CD8-positive, alpha-beta memory T cell (primary cell): ENCODE results near the gene HLTF. TPM values are rescaled to one million over a fixed set of nuclear protein-coding genes. Genes with fewer than 3 reads are reported as not detected.

Experiments
- CTCF ChIA-PET: fragments of 350-600 bp; sonication (Branson Sonifier 250); formaldehyde crosslinking; loops from one replicate; lab custom pipeline; 2021; ENCODE audit warnings: antibody characterized with exemption; lab: Charles Lee
- POLR2A ChIA-PET: fragments of 350-600 bp; sonication (Branson Sonifier 250); formaldehyde crosslinking; loops from one replicate; lab custom pipeline; 2021; ENCODE audit warnings: antibody characterized with exemption; lab: Charles Lee
- DNase-seq, 5 donors: peaks; one replicate each; pipeline versions ENCODE4 v3.0.0 to v3.0.0-alpha.2; 2020 to 2022; ENCODE audit warnings: mixed read lengths in 1 of 5
- H3K27ac ChIP-seq: one replicate; pipeline ENCODE4 v1.7.0; 2013; ENCODE audit warnings: low read depth, mild to moderate bottlenecking, low read length, moderate library complexity
- H3K27me3 ChIP-seq: 2 replicates; pipeline ENCODE4 v1.7.0; 2013; ENCODE audit warnings: low read length, mild to moderate bottlenecking; ENCODE audit not compliant: insufficient read depth, poor library complexity, severe bottlenecking
- H3K36me3 ChIP-seq: 2 replicates; pipeline ENCODE4 v1.7.0; 2013; ENCODE audit warnings: mild to moderate bottlenecking, low read length, moderate library complexity; ENCODE audit not compliant: insufficient read depth
- H3K4me1 ChIP-seq: 2 replicates; pipeline ENCODE4 v1.7.0; 2013; ENCODE audit warnings: mild to moderate bottlenecking, low read length, moderate library complexity; ENCODE audit not compliant: insufficient read depth
- H3K4me3 ChIP-seq: 2 replicates; pipeline ENCODE4 v1.7.0; 2013; ENCODE audit warnings: mild to moderate bottlenecking, low read length
- H3K9me3 ChIP-seq: 2 replicates; pipeline ENCODE4 v1.7.0; 2013; ENCODE audit warnings: mild to moderate bottlenecking, low read length
- H3K27ac Mint-ChIP-seq, 8 donors: one replicate each; pipeline ENCODE4 v1.8.0; 2020 to 2021; ENCODE audit warnings: mixed read lengths in 8 of 8, mild to moderate bottlenecking in 6 of 8, inconsistent platforms in 3 of 8, moderate library complexity in 3 of 8
- H3K27me3 Mint-ChIP-seq, 2 donors: one replicate each; pipeline ENCODE4 v1.8.0; 2020 to 2021; ENCODE audit warnings: mixed read lengths in 2 of 2, mild to moderate bottlenecking in 1 of 2, moderate library complexity in 1 of 2
- H3K36me3 Mint-ChIP-seq, 3 donors: one replicate each; pipeline ENCODE4 v1.8.0; 2020 to 2021; ENCODE audit warnings: mixed read lengths in 3 of 3, inconsistent platforms in 1 of 3, mild to moderate bottlenecking in 1 of 3
- H3K4me1 Mint-ChIP-seq, 3 donors: one replicate each; pipeline ENCODE4 v1.8.0; 2020 to 2021; ENCODE audit warnings: mixed read lengths in 3 of 3, inconsistent platforms in 1 of 3, mild to moderate bottlenecking in 1 of 3
- H3K4me3 Mint-ChIP-seq, 7 donors: one replicate each; pipeline ENCODE4 v1.8.0; 2020 to 2021; ENCODE audit warnings: mixed read lengths in 7 of 7, mild to moderate bottlenecking in 6 of 7, moderate library complexity in 4 of 7, inconsistent platforms in 2 of 7
- H3K9me3 Mint-ChIP-seq, 5 donors: one replicate each; pipeline ENCODE4 v1.8.0; 2020 to 2022; ENCODE audit warnings: mixed read lengths in 5 of 5, mild to moderate bottlenecking in 3 of 5, moderate library complexity in 2 of 5, inconsistent platforms in 1 of 5
- polyA plus RNA-seq: library from polyadenylated mRNA; unstranded; fragments of 300-500 nt; fragmentation: Illumina TruSeq; gene quantifications from one replicate; pipeline ENCODE4 v1.2.3, GENCODE V29; 2021
- total RNA-seq, 2 experiments: library from RNA; stranded (reverse); gene quantifications; one replicate each; pipeline ENCODE4 v1.2.3, GENCODE V29; 2021

The HLTF gene
- total and polyA plus RNA-seq, 3 experiments from 2014 or later, result 17.5 to 20.9 (median 18.6) TPM

DNA sequence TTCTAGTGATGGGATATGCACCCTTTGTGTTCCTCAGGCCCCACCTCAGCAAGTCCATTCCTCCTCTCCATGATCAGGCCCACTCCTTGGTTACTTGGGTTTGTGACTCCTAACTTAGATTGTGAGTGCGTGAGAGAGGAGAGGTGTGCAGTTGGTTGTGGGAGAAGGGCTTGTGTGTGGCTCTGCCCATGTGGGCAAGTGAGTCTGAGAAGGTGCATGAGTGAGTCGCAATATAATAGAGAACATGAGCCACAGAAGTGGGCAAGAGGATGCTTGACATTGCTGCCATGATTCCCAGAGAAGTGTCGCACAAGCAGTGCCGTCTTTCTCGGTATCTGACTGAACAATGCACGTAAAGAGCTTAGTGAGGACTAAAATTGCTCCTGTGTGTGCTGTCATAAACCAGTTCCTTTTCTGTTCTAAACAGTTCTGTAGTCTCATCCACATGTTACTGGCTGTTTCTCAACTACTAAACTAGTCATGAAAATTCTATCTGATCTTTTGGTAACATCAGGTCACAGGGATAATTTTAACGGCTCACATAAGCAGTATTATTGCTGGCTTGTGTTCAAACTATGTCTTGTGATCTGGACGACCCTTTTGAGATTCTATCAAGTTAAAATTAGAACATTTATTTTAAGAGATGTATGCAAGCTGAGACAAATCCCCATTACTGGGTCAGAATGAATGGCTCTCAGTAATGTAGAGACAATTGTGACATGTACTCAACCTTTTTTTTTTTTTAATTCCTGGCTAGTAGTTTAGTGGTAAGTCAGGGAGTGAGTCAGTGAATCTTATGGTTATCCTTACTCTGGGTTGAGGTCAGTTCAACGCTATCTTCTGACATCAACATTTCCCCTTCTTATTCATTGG lies 69.4 kb downstream of the HLTF start:
- H3K27me3 Mint-ChIP-seq, result peaks cover 0 to 1% of the 10 kb centered on the region in 2 donors
- H3K36me3 Mint-ChIP-seq, result peaks cover 13 to 63% (median 23%) of the 10 kb centered on the region in 3 donors
- Histone ChIP-seq H3K4me3 (no peak overlapping the region), H3K27me3 (no peaks in the 10 kb centered on the region), H3K4me1 (no peaks in the 10 kb centered on the region), H3K36me3 (peaks cover 5% of the 10 kb centered on the region), H3K9me3 (no peaks in the 10 kb centered on the region), H3K27ac (no peak overlapping the region)
- POLR2A ChIA-PET, result interaction anchor here (0.6 kb wide), 1 partner anchor 62 kb away, joined by 3 read pairs; no protein-coding TSS in a partner anchor
- no peaks in the 10 kb centered on the region for H3K9me3 Mint-ChIP-seq
- CTCF ChIA-PET, result interaction anchor here (0.7 kb wide), 2 partner anchors 15 to 62 kb away, joined by 3 to 4 read pairs; no protein-coding TSS in a partner anchor
- peaks cover 68 to 77% (median 76%) of the 10 kb centered on the region in 3 donors for H3K4me1 Mint-ChIP-seq
- H3K27ac Mint-ChIP-seq, result peak overlapping the region in 7 of 8 donors; percentile 51 to 89 (median 75)
- DNase-seq, result no peak
- peak overlapping the region in 5 of 7 donors; percentile 10 to 70 (median 42) for H3K4me3 Mint-ChIP-seq

DNA sequence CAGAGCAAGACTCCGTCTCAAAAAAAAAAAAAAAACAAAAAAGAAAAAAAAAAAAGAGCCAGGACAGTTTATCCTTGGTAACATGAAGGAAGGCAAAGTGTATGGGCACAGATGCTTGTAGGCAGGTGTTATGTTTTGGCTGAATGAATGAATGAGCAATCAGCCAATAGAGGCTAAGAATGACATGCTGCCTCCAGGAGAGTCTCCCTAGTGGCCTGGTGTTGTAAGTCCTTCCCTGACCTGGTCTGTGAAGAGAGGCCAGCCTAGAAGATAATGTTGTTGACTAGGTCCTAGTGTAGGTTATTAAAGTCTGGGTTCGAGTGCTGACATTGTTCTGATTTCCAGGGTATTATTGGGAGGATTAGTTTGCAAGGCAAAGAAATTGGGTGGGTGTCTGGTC lies 70.1 kb downstream of the HLTF start:
- Mint-ChIP-seq H3K4me1 (peaks cover 72 to 82% (median 79%) of the 10 kb centered on the region in 3 donors), H3K4me3 (peak overlapping the region in 5 of 7 donors; percentile 10 to 70 (median 42)), H3K27ac (peak overlapping the region in 7 of 8 donors; percentile 9 to 89 (median 75)), H3K27me3 (peaks cover 0 to 1% of the 10 kb centered on the region in 2 donors), H3K36me3 (peaks cover 16 to 66% (median 23%) of the 10 kb centered on the region in 3 donors), H3K9me3 (no peaks in the 10 kb centered on the region)
- Histone ChIP-seq H3K27me3 (no peaks in the 10 kb centered on the region), H3K4me1 (peaks cover 6% of the 10 kb centered on the region), H3K4me3 (no peak overlapping the region), H3K36me3 (peaks cover 10% of the 10 kb centered on the region), H3K27ac (no peak overlapping the region), H3K9me3 (no peaks in the 10 kb centered on the region)
- CTCF ChIA-PET, result interaction anchor here (0.7 kb wide), 1 partner anchor 62 kb away, joined by 4 read pairs; no protein-coding TSS in a partner anchor
- DNase-seq, result no peak
- POLR2A ChIA-PET, result no interaction called here

DNA sequence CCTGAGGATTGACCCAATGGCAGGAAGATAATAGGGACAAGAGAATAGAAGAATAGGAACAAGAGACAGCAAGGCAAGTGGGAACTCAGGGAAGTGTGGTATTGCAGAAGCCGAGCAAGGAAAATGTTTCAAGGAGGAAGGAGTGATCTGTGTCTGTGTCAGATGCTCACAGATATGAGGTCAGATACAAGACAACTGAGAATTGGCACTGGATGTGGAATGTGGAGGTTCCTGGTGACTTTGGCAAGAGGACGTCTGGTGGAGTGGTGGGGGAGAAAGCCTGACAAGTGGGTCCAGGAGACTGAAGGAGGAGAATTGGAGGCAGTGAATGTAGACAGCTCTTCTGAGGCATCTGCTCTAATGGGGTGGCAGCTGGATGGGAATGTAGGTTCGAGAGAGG lies 70.9 kb downstream of the HLTF start:
- Histone ChIP-seq H3K36me3 (peaks cover 18% of the 10 kb centered on the region), H3K4me3 (no peak overlapping the region), H3K9me3 (no peaks in the 10 kb centered on the region), H3K27me3 (no peaks in the 10 kb centered on the region), H3K27ac (no peak overlapping the region), H3K4me1 (peaks cover 14% of the 10 kb centered on the region)
- no peak for DNase-seq
- Mint-ChIP-seq H3K27ac (peak overlapping the region; percentile 13 to 93 (median 55)), H3K27me3 (peaks cover 0 to 1% of the 10 kb centered on the region in 2 donors), H3K9me3 (no peaks in the 10 kb centered on the region), H3K4me3 (peak overlapping the region in 1 of 7 donors; percentile 27), H3K36me3 (peaks cover 24 to 67% (median 28%) of the 10 kb centered on the region in 3 donors), H3K4me1 (peaks cover 72 to 83% (median 79%) of the 10 kb centered on the region in 3 donors)
- CTCF ChIA-PET, result interaction anchor here (0.5 kb wide), 1 partner anchor 516 kb away, joined by 3 read pairs; no protein-coding TSS in a partner anchor
- POLR2A ChIA-PET, result no interaction called here

DNA sequence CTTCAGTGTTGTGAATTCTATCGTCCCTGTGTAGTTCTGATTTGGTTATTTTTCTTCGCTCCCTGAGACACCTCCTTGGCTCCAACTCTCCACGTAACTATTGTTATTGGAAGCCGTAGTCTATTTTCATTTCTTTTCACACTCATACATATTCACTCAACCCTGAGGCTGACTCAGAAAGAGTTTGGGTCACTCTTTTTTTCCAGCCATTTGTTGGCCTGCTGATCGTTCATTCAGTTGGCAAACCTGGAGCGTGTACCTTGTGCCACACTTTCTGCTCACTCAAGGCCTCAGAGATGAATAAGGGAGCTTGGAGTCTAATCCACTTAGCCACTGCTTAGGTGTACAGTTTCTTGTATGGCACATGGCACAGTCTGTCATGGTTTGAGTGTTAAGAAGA lies 72.6 kb downstream of the HLTF start:
- Mint-ChIP-seq H3K27me3 (no peaks in the 10 kb centered on the region), H3K4me3 (peak overlapping the region in 1 of 7 donors; percentile 7), H3K4me1 (peaks cover 67 to 80% (median 79%) of the 10 kb centered on the region in 3 donors), H3K27ac (peak overlapping the region in 5 of 8 donors; percentile 38 to 71 (median 56)), H3K9me3 (no peaks in the 10 kb centered on the region), H3K36me3 (peaks cover 24 to 69% (median 32%) of the 10 kb centered on the region in 3 donors)
- no peak overlapping the region for H3K4me3 ChIP-seq
- POLR2A ChIA-PET, result no interaction called here
- no peaks in the 10 kb centered on the region for H3K9me3 ChIP-seq
- CTCF ChIA-PET, result interaction anchor here (1.0 kb wide), 1 partner anchor 23 kb away, joined by 3 read pairs; no protein-coding TSS in a partner anchor
- H3K4me1 ChIP-seq, result peaks cover 28% of the 10 kb centered on the region
- H3K27ac ChIP-seq, result no peak overlapping the region
- H3K27me3 ChIP-seq, result no peaks in the 10 kb centered on the region
- H3K36me3 ChIP-seq, result peaks cover 18% of the 10 kb centered on the region
- DNase-seq, result no peak

DNA sequence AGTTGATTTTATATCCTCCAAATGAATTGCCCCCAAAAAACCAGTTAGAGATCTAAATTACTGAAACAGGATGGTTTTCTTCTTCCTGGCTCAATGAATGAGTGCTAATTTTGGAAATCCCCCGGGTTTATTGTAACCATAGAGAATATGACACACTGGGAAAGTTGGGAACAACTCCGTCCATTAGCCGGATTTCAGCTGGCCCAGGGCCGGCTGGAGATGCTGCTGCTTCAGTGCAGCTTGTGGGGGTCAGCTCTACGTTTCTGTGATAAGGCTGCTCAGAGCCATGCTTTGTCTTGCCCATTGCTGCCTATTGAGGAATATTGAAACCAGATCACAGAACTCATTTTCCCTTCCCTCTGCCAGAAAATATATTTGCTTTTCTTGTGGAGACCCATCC lies 74.7 kb downstream of the HLTF start:
- Mint-ChIP-seq H3K27ac (peak overlapping the region; percentile 66 to 96 (median 94)), H3K4me1 (peaks cover 69 to 81% (median 81%) of the 10 kb centered on the region in 3 donors), H3K27me3 (no peaks in the 10 kb centered on the region), H3K4me3 (peak overlapping the region in 1 of 7 donors; percentile 20), H3K9me3 (no peaks in the 10 kb centered on the region), H3K36me3 (peaks cover 33 to 76% (median 42%) of the 10 kb centered on the region in 3 donors)
- Histone ChIP-seq H3K4me1 (peaks cover 34% of the 10 kb centered on the region), H3K27me3 (no peaks in the 10 kb centered on the region), H3K4me3 (no peak overlapping the region), H3K9me3 (no peaks in the 10 kb centered on the region), H3K27ac (no peak overlapping the region), H3K36me3 (peaks cover 24% of the 10 kb centered on the region)
- no peak for DNase-seq
- POLR2A ChIA-PET, result no interaction called here
- CTCF ChIA-PET, result interaction anchor here (1.0 kb wide), 1 partner anchor 108 kb away, joined by 3 read pairs; no protein-coding TSS in a partner anchor

DNA sequence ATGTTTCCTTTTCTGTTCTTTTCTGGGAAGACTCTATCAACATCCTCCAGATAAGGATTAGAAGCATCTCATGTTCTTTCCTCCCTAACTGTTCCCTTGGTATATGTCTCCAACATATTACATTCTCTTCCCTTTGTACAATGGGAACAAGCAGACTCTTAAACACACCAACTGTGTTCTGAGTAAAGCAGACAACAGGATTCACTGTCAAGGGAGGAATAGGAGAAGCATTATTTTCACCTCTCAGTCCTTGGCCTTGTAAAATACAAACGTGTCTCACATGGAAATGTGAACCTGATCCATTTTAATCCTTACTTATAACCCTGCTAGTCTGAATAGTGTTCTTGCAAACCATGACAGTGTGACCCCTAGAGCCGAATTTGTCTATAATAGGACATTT lies 75.4 kb downstream of the HLTF start:
- Histone ChIP-seq H3K4me3 (no peak overlapping the region), H3K27me3 (no peaks in the 10 kb centered on the region), H3K9me3 (no peaks in the 10 kb centered on the region), H3K36me3 (peaks cover 24% of the 10 kb centered on the region), H3K27ac (no peak overlapping the region), H3K4me1 (peaks cover 34% of the 10 kb centered on the region)
- CTCF ChIA-PET, result no interaction called here
- Mint-ChIP-seq H3K4me3 (peak overlapping the region in 5 of 7 donors; percentile 6 to 67 (median 19)), H3K4me1 (peaks cover 64 to 79% (median 75%) of the 10 kb centered on the region in 3 donors), H3K36me3 (peaks cover 30 to 74% (median 39%) of the 10 kb centered on the region in 3 donors), H3K27ac (peak overlapping the region; percentile 66 to 96 (median 94)), H3K27me3 (no peaks in the 10 kb centered on the region), H3K9me3 (no peaks in the 10 kb centered on the region)
- POLR2A ChIA-PET, result no interaction called here
- no peak for DNase-seq

DNA sequence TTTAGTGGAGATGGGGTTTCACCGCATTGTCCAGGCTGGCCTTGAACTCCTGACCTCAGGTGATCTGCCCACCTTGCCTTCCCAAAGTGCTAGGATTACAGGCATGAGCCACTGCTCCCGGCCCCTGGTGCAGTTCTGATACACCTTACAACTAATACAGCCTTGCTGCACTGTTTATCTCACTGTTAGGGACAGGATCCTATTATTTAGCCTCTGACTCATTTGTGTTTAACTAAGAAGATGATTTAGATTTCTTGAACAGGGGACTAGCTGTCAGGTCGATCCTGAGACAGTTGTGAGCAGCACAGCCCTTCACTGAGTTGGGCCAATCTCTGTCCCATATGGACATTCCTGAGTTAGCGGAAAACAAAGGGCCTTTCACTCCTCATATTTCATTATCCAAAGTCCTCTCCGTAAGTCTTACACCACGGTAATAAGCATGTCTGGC lies 75.8 kb downstream of the HLTF start:
- H3K9me3 Mint-ChIP-seq, result no peaks in the 10 kb centered on the region
- H3K27ac Mint-ChIP-seq, result peak overlapping the region; percentile 66 to 96 (median 94)
- H3K36me3 ChIP-seq, result peaks cover 24% of the 10 kb centered on the region
- peaks cover 34% of the 10 kb centered on the region for H3K4me1 ChIP-seq
- H3K4me1 Mint-ChIP-seq, result peaks cover 63 to 75% (median 72%) of the 10 kb centered on the region in 3 donors
- no peak for DNase-seq
- peak overlapping the region in 4 of 7 donors; percentile 6 to 67 (median 32) for H3K4me3 Mint-ChIP-seq
- no peak overlapping the region for H3K4me3 ChIP-seq
- no peak overlapping the region for H3K27ac ChIP-seq
- no peaks in the 10 kb centered on the region for H3K27me3 Mint-ChIP-seq
- ChIA-PET CTCF (interaction anchor here (2.6 kb wide), 1 partner anchor 19 kb away, joined by 8 read pairs; the partner anchor contains the start of gene GYG1), POLR2A (interaction anchor here (1.0 to 1.5 kb wide), 2 partner anchors 19 to 55 kb away, joined by 4 to 17 read pairs; partner anchors contain the start of gene GYG1)
- H3K27me3 ChIP-seq, result no peaks in the 10 kb centered on the region
- H3K9me3 ChIP-seq, result no peaks in the 10 kb centered on the region
- peaks cover 28 to 75% (median 39%) of the 10 kb centered on the region in 3 donors for H3K36me3 Mint-ChIP-seq
